Measurements from ENCODE around the gene CDK19. TPM values are rescaled to one million over a fixed set of nuclear protein-coding genes. Genes with fewer than 3 reads are reported as not detected.

The CDK19 gene
- total and polyA plus RNA-seq, 2 donors (not counting 1 experiment from before 2014, with no cell fraction given): 11.2 to 11.3 TPM

DNA sequence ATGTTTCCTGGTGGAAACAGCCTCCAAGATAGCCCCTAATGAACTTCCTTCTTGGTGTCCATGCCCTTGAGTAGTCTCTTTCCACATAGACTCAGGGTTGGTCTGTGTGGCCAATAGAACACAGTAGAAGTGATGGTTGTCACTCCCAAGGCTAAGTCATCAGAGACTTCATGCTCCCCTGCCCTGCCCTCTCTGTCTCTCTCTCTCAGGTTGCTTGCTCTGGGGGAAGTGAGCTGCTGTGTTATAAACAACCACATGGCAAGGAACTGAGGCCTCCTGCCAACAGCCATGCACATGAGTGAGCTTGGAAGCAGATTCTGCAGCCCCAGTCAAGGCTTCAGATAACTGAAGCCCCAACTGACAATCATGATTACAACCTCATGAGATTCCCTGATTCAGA, 253.6 kb downstream of the CDK19 start:
- no peaks in the 10 kb centered on the region for H3K36me3 ChIP-seq (ENCODE audit: control insufficient read depth, insufficient read depth, low read length)

DNA sequence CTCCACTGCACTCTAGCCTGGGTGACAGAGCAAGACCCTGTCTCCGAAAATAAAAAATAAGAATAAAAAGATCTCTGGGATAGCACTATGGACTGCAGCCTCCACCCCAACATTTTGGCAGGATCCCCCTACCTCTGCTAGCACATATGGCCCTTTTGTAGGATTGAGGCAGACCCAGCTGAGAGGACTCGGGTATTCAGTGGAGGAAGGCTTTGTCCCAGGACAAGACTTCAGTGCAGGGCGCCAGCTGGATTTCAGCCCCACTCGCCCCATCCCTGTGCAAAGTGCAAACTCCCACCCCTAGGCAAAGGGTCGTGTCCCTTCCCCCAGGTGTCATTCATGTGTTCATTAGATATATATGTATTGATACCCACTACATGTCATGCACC, 254.3 kb downstream of the CDK19 start:
- no peaks in the 10 kb centered on the region for H3K79me2 ChIP-seq (ENCODE audit: control insufficient read depth, insufficient read depth, low read length)
- H3K36me3 ChIP-seq (ENCODE audit: control insufficient read depth, insufficient read depth, low read length): no peaks in the 10 kb centered on the region
- H3K4me2 ChIP-seq (ENCODE audit: extremely low read depth, insufficient read depth, low read length): no peak overlapping the region
- no peak overlapping the region for H2AFZ ChIP-seq (ENCODE audit: low read length)
- H3K27ac ChIP-seq (ENCODE audit: insufficient read depth, low read length): no peak overlapping the region
- no peak for DNase-seq (ENCODE audit: low read depth in 2 of 2)
- H4K20me1 ChIP-seq (ENCODE audit: control insufficient read depth, extremely low read depth, insufficient read depth, low read length): no peaks in the 10 kb centered on the region
- H3K27me3 ChIP-seq (ENCODE audit: control insufficient read depth, insufficient read depth, low read length): no peaks in the 10 kb centered on the region
- TF ChIP-seq, protein P1, sequence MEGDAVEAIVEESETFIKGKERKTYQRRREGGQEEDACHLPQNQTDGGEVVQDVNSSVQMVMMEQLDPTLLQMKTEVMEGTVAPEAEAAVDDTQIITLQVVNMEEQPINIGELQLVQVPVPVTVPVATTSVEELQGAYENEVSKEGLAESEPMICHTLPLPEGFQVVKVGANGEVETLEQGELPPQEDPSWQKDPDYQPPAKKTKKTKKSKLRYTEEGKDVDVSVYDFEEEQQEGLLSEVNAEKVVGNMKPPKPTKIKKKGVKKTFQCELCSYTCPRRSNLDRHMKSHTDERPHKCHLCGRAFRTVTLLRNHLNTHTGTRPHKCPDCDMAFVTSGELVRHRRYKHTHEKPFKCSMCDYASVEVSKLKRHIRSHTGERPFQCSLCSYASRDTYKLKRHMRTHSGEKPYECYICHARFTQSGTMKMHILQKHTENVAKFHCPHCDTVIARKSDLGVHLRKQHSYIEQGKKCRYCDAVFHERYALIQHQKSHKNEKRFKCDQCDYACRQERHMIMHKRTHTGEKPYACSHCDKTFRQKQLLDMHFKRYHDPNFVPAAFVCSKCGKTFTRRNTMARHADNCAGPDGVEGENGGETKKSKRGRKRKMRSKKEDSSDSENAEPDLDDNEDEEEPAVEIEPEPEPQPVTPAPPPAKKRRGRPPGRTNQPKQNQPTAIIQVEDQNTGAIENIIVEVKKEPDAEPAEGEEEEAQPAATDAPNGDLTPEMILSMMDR (conservative IDR thresholded peaks at IDR 0.05 in 1 of 2, IDR thresholded peaks at IDR 0.05 in 1 of 2; ENCODE audit: low read depth in 1 of 2, low read length in 2 of 2): no peak
- no peak for TF ChIP-seq EZH2 (IDR thresholded peaks at IDR 0.05; ENCODE audit: low read length, missing control alignments)
- H3K9me3 ChIP-seq (ENCODE audit: control insufficient read depth, insufficient read depth, low read depth, low read length): no peaks in the 10 kb centered on the region
- H3K4me3 ChIP-seq (replicated peaks in 1 of 4; ENCODE audit: control extremely low read depth in 1 of 4, insufficient read depth in 1 of 4, low read depth in 3 of 4, low read length in 4 of 4): no peak overlapping the region
- no peak overlapping the region for H3K9ac ChIP-seq (ENCODE audit: insufficient read depth, low read length)
- no peaks in the 10 kb centered on the region for H3K4me1 ChIP-seq (ENCODE audit: control insufficient read depth, extremely low read depth, insufficient read depth, low read length)

More for the DNA sequence above, 253.6 kb downstream of the CDK19 start:
- no peaks in the 10 kb centered on the region for H4K20me1 ChIP-seq (ENCODE audit: control insufficient read depth, extremely low read depth, insufficient read depth, low read length)
- no peak overlapping the region for H3K4me2 ChIP-seq (ENCODE audit: extremely low read depth, insufficient read depth, low read length)
- H3K27me3 ChIP-seq (ENCODE audit: control insufficient read depth, insufficient read depth, low read length): no peaks in the 10 kb centered on the region
- H3K79me2 ChIP-seq (ENCODE audit: control insufficient read depth, insufficient read depth, low read length): no peaks in the 10 kb centered on the region
- DNase-seq (ENCODE audit: low read depth in 2 of 2): no peak
- no peak overlapping the region for H2AFZ ChIP-seq (ENCODE audit: low read length)
- H3K4me3 ChIP-seq (replicated peaks in 1 of 4; ENCODE audit: control extremely low read depth in 1 of 4, insufficient read depth in 1 of 4, low read depth in 3 of 4, low read length in 4 of 4): no peak overlapping the region
- H3K27ac ChIP-seq (ENCODE audit: insufficient read depth, low read length): no peak overlapping the region
- no peaks in the 10 kb centered on the region for H3K4me1 ChIP-seq (ENCODE audit: control insufficient read depth, extremely low read depth, insufficient read depth, low read length)
- H3K9me3 ChIP-seq (ENCODE audit: control insufficient read depth, insufficient read depth, low read depth, low read length): no peaks in the 10 kb centered on the region
- H3K9ac ChIP-seq (ENCODE audit: insufficient read depth, low read length): no peak overlapping the region
- TF ChIP-seq, protein P1 (conservative IDR thresholded peaks at IDR 0.05 in 1 of 2, IDR thresholded peaks at IDR 0.05 in 1 of 2; ENCODE audit: low read depth in 1 of 2, low read length in 2 of 2): no peak
- no peak for TF ChIP-seq EZH2 (IDR thresholded peaks at IDR 0.05; ENCODE audit: low read length, missing control alignments)

DNA sequence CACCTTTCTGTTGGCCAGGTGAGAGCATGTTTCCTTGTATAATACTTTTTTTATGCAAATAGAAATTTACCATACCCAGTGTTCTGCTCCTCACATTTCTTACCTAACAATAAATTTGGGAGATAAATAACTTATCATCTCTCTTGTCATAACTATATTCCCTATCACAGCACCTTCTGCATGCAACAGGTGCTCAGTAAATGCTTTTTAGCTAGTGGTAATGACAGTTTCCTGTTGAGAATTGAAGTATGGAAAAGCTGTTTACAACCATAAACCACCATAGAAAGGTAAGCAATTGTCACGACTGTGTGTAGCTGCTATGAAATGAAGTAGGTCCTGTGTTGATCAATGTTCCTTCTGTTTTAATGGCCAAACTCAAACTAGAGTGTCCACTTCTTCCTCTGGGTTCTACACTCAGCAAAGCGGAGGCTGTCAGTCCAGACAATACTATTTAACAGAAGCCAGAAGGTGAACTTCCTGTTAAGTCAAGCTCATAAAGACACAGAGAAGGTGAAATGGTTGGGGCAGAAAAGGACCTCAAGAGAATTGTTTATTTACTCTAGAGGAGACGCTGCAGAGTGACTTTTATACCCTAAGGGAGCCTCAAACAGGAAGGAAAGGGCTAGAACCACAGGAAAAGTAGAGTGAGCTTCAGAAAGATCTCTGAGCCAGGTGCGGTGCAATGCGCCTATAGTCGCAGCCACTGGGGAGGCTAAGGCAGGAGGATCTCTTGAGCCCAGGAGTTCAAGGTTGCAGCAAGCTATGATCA, 254.8 kb downstream of the CDK19 start:
- Histone ChIP-seq H3K9ac (ENCODE audit: insufficient read depth, low read length) (no peak overlapping the region), H3K36me3 (ENCODE audit: control insufficient read depth, insufficient read depth, low read length) (no peaks in the 10 kb centered on the region), H4K20me1 (ENCODE audit: control insufficient read depth, extremely low read depth, insufficient read depth, low read length) (no peaks in the 10 kb centered on the region), H3K27ac (ENCODE audit: insufficient read depth, low read length) (no peak overlapping the region), H3K4me3 (replicated peaks in 1 of 4; ENCODE audit: control extremely low read depth in 1 of 4, insufficient read depth in 1 of 4, low read depth in 3 of 4, low read length in 4 of 4) (no peak overlapping the region), H2AFZ (ENCODE audit: low read length) (no peak overlapping the region), H3K79me2 (ENCODE audit: control insufficient read depth, insufficient read depth, low read length) (no peaks in the 10 kb centered on the region), H3K9me3 (ENCODE audit: control insufficient read depth, insufficient read depth, low read depth, low read length) (no peaks in the 10 kb centered on the region), H3K27me3 (ENCODE audit: control insufficient read depth, insufficient read depth, low read length) (no peaks in the 10 kb centered on the region), H3K4me1 (ENCODE audit: control insufficient read depth, extremely low read depth, insufficient read depth, low read length) (no peaks in the 10 kb centered on the region), H3K4me2 (ENCODE audit: extremely low read depth, insufficient read depth, low read length) (no peak overlapping the region)
- no peak for DNase-seq (ENCODE audit: low read depth in 2 of 2)
- TF ChIP-seq, protein P1 (conservative IDR thresholded peaks at IDR 0.05 in 1 of 2, IDR thresholded peaks at IDR 0.05 in 1 of 2; ENCODE audit: low read depth in 1 of 2, low read length in 2 of 2): no peak
- TF ChIP-seq EZH2 (IDR thresholded peaks at IDR 0.05; ENCODE audit: low read length, missing control alignments): no peak

Other genes with a start within 250 kb of the CDK19 start
- gene AMD1, start 59.3 kb upstream of the CDK19 start, total RNA-seq: 33.4 and 33.9 TPM in 2 replicates
- 92.5 and 107 TPM in 2 replicates for gene AMD1, start 59.3 kb upstream of the CDK19 start, polyA plus RNA-seq
- gene GTF3C6, start 143.2 kb upstream of the CDK19 start, total RNA-seq: 44.3 and 47.3 TPM in 2 replicates
- gene GTF3C6, start 143.2 kb upstream of the CDK19 start, polyA plus RNA-seq: 74.4 and 90.5 TPM in 2 replicates
- 27.4 and 28.5 TPM in 2 replicates for gene RPF2, start 166.6 kb upstream of the CDK19 start, total RNA-seq
- gene RPF2, start 166.6 kb upstream of the CDK19 start, polyA plus RNA-seq: 36.4 and 40.0 TPM in 2 replicates